Gastrocnemius medialis (tissue), 4 donors: ENCODE data around the gene SLC1A2. TPM values are rescaled to one million over a fixed set of nuclear protein-coding genes. Genes with fewer than 3 reads are reported as not detected.
"Not testable (repeated sequence)": the region's sequence is repeated elsewhere in the genome, so short reads cannot be mapped to it uniquely, and the experiment has no call there.

Experiments used
- ATAC-seq, 2 donors: fragments of 150-250 bp; one replicate each; pipeline ENCODE4 v1.9.1; 2016
- DNase-seq, 2 donors: peaks; one replicate each; pipeline ENCODE4 v3.0.0-alpha.2; 2019
- H3K27ac ChIP-seq, 4 donors: fragments of 200-600 bp; sonication (generic); 1 replicate in 1 of 4; 2 replicates in 3 of 4; pipeline ENCODE4 v1.5.1; 2016 to 2018; ENCODE audit warnings: mild to moderate bottlenecking in 2 of 4, moderate library complexity in 1 of 4
- H3K27me3 ChIP-seq, 3 donors: fragments of 200-600 bp; sonication (generic) in 2 of 3; 1 replicate in 1 of 3; 2 replicates in 2 of 3; pipeline versions ENCODE4 v1.5.1 to v1.6.0; 2016 to 2019; ENCODE audit warnings: mild to moderate bottlenecking in 1 of 3, moderate library complexity in 1 of 3
- H3K36me3 ChIP-seq, 2 donors: fragments of 200-600 bp; sonication (generic) in 1 of 2; one replicate each; pipeline ENCODE4 v1.5.1; 2017 to 2018
- H3K4me1 ChIP-seq, 2 donors: fragments of 200-600 bp; sonication (generic) in 1 of 2; one replicate each; pipeline ENCODE4 v1.5.1; 2016 to 2017; ENCODE audit warnings: mild to moderate bottlenecking in 2 of 2
- H3K4me3 ChIP-seq, 4 donors: fragments of 200-600 bp; sonication (generic) in 3 of 4; 1 replicate in 1 of 4; 2 replicates in 3 of 4; pipeline ENCODE4 v1.5.1; 2016 to 2019; ENCODE audit warnings: mild to moderate bottlenecking in 2 of 4
- H3K9me3 ChIP-seq, 3 donors: fragments of 200-600 bp; sonication (generic) in 2 of 3; 1 replicate in 1 of 3; 2 replicates in 2 of 3; pipeline ENCODE4 v1.5.1; 2016 to 2019
- POLR2A ChIP-seq, 2 donors: fragments of 450-650 bp; IDR thresholded peaks; one replicate each; pipeline ENCODE4 v1.6.1; 2017; ENCODE audit warnings: antibody characterized with exemption in 2 of 2, mild to moderate bottlenecking in 2 of 2, moderate library complexity in 2 of 2
- in situ Hi-C, 4 donors: fragments of 200-750 bp; cut with MboI; loops; one replicate each; pipeline versions ENCODE4 v1.15.0 to v1.8.0; 2017; ENCODE audit warnings: low sequenced_read_pairs in 4 of 4
- intact Hi-C: fragments of 100-400 bp; cut with DNase I; formaldehyde crosslinking; loops from one replicate; pipeline ENCODE4 v1.15.1; 2023; ENCODE audit warnings: low total_unique reads
- total RNA-seq, 4 donors: library from RNA; depleted of rRNA; stranded (reverse); fragments of >200 nt; gene quantifications; one replicate each; pipeline versions ENCODE4 v1.1.0 to v1.2.3, GENCODE V29; 2016
- TF ChIP-seq, protein P1 (sequence below), 5 experiments: fragments of 450-650 bp in 3 of 5; fragments of 200-600 bp in 2 of 5; sonication (generic) in 2 of 5; IDR thresholded peaks in 4 of 5; conservative IDR thresholded peaks in 1 of 5; 1 replicate in 4 of 5; 2 replicates in 1 of 5; pipeline ENCODE4 v1.5.1; 2016 to 2019; ENCODE audit warnings: antibody characterized with exemption in 5 of 5, mild to moderate bottlenecking in 3 of 5, moderate library complexity in 3 of 5

The SLC1A2 gene
- total RNA-seq, 4 donors from 2014 or later: 0.15 to 1.1 (median 0.52) TPM

DNA sequence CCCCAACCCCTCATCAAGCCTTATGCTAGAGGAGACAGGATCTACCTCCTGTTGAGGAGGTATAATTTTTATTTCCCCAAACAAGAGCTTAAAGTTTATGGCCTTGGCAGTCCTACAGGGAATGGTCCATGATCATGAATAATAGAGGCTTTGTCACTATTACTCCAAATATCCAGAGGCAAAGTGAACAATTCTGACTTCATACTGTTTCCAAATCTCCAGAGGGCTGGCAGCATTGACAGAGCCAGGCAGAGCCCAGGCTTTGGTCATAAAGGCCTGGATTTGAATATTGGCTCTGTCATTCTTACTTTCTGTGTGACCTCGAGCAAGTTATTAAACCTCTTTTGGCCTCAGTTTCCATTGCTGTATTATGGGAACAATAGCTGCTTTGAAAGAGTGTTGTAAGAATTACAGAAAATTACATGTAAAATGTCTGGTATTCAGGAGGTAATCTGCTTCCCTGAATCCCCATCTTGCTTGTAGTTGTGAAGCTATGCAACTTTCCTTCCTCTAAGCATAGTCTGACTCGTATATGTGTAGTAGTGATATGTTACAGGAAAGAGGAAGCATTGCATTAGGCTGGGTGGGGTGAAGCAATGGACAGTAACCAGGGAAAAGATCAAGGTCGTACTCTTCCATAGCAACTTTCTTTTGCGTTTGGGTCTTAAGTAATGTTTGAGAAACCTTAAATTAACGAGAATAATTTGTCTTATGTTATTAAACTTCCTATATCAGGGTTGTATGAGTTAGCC is 191.6 kb downstream of the SLC1A2 start:
- H3K4me3 ChIP-seq: no peak overlapping the region
- no peak for TF ChIP-seq POLR2A (IDR thresholded peaks at IDR 0.05)
- TF ChIP-seq, protein P1, sequence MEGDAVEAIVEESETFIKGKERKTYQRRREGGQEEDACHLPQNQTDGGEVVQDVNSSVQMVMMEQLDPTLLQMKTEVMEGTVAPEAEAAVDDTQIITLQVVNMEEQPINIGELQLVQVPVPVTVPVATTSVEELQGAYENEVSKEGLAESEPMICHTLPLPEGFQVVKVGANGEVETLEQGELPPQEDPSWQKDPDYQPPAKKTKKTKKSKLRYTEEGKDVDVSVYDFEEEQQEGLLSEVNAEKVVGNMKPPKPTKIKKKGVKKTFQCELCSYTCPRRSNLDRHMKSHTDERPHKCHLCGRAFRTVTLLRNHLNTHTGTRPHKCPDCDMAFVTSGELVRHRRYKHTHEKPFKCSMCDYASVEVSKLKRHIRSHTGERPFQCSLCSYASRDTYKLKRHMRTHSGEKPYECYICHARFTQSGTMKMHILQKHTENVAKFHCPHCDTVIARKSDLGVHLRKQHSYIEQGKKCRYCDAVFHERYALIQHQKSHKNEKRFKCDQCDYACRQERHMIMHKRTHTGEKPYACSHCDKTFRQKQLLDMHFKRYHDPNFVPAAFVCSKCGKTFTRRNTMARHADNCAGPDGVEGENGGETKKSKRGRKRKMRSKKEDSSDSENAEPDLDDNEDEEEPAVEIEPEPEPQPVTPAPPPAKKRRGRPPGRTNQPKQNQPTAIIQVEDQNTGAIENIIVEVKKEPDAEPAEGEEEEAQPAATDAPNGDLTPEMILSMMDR (IDR thresholded peaks at IDR 0.05 in 4 of 5, conservative IDR thresholded peaks at IDR 0.05 in 1 of 5): no peak
- in situ Hi-C loops (loop anchor here in 1 of 4 donors (25.0 kb wide), 1 partner anchor 640 kb away; no protein-coding TSS in a partner anchor), intact Hi-C loops (no loop called here)
- DNase-seq (no peak), ATAC-seq (no peak)
- H3K36me3 ChIP-seq: peaks cover 0 to 12% of the 10 kb centered on the region in 2 donors
- no peaks in the 10 kb centered on the region for H3K4me1 ChIP-seq
- no peaks in the 10 kb centered on the region for H3K9me3 ChIP-seq
- H3K27ac ChIP-seq: no peak overlapping the region
- H3K27me3 ChIP-seq: no peaks in the 10 kb centered on the region

- ATAC-seq, DNase-seq, intact Hi-C loops, H3K9me3 ChIP-seq, H3K27ac ChIP-seq, H3K4me1 ChIP-seq, H3K27me3 ChIP-seq, H3K4me3 ChIP-seq: not testable (repeated sequence)
- peaks cover 0 to 13% of the 10 kb centered on the region in 2 donors for H3K36me3 ChIP-seq
- in situ Hi-C loops: loop anchor here in 1 of 4 donors (25.0 kb wide), 1 partner anchor 639 kb away; no protein-coding TSS in a partner anchor
Measured at GRCh38 chr11:35226756-35227155, 192.6 kb downstream of the SLC1A2 start.

DNA sequence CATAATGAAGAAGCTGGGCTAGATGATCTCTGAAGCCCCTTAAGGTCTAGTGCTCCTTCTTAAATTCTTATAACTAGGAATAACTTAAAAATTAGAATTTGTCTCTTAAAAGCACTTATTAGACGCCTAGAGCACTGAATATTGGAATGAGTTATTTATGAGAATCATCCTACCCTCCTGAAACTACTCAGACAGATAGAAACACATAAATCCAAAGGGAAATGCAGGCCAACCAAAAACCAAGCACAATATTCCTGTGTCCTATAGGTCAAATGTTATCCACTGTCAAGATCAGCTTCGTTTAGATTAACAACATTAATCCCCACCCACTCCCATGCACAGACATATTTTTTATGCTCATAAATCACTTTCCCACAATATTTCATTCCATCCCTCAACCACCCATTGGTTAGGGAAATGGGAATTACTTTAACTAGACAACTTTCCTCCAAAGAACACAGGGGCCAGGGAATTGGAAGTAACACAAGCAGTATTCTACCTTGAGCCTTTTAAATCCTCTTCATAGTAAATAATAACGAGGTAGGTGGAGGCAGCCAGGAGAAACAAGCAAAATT is 193.3 kb downstream of the SLC1A2 start:
- Histone ChIP-seq H3K4me3 (no peak overlapping the region), H3K27me3 (no peaks in the 10 kb centered on the region), H3K27ac (no peak overlapping the region), H3K36me3 (peaks cover 0 to 20% of the 10 kb centered on the region in 2 donors), H3K9me3 (no peaks in the 10 kb centered on the region), H3K4me1 (no peaks in the 10 kb centered on the region)
- in situ Hi-C loops (loop anchor here in 1 of 4 donors (25.0 kb wide), 1 partner anchor 639 kb away; no protein-coding TSS in a partner anchor), intact Hi-C loops (no loop called here)
- TF ChIP-seq POLR2A (IDR thresholded peaks at IDR 0.05): no peak
- TF ChIP-seq, protein P1 (IDR thresholded peaks at IDR 0.05 in 4 of 5, conservative IDR thresholded peaks at IDR 0.05 in 1 of 5): no peak
- DNase-seq: no peak
- ATAC-seq: no peak

- H3K9me3 ChIP-seq: no peaks in the 10 kb centered on the region
Measured at GRCh38 chr11:35223991-35224390, 195.4 kb downstream of the SLC1A2 start.

GRCh38 chr11:35223371-35223796 is 196.0 kb downstream of the SLC1A2 start:
- Histone ChIP-seq H3K4me1 (no peaks in the 10 kb centered on the region), H3K4me3 (no peak overlapping the region), H3K9me3 (no peaks in the 10 kb centered on the region), H3K27me3 (no peaks in the 10 kb centered on the region), H3K27ac (no peak overlapping the region), H3K36me3 (peaks cover 0 to 17% of the 10 kb centered on the region in 2 donors)
- intact Hi-C loops (no loop called here), in situ Hi-C loops (no loop called here)
- TF ChIP-seq, protein P1 (IDR thresholded peaks at IDR 0.05 in 4 of 5, conservative IDR thresholded peaks at IDR 0.05 in 1 of 5): no peak
- TF ChIP-seq POLR2A (IDR thresholded peaks at IDR 0.05): no peak
- ATAC-seq (no peak), DNase-seq (no peak)

More at GRCh38 chr11:35223991-35224390, 195.4 kb downstream of the SLC1A2 start:
- DNase-seq (no peak), ATAC-seq (no peak)
- intact Hi-C loops (no loop called here), in situ Hi-C loops (no loop called here)
- Histone ChIP-seq H3K4me1 (no peaks in the 10 kb centered on the region), H3K4me3 (no peak overlapping the region), H3K36me3 (peaks cover 0 to 23% of the 10 kb centered on the region in 2 donors), H3K27me3 (no peaks in the 10 kb centered on the region), H3K27ac (no peak overlapping the region)
- TF ChIP-seq, protein P1 (IDR thresholded peaks at IDR 0.05 in 4 of 5, conservative IDR thresholded peaks at IDR 0.05 in 1 of 5): no peak
- TF ChIP-seq POLR2A (IDR thresholded peaks at IDR 0.05): no peak
